Hematopoietic multipotent progenitor cell treated with erythropoietin and hydrocortisone succinate and interleukin-3 and kit ligand, for 15 days (in vitro differentiated cells): Measurements from ENCODE around the gene GPHA2.
A peak's percentile ranks its signal among the peaks of the same experiment; 100 is the strongest.
"Not testable (repeated sequence)": the region's sequence is repeated elsewhere in the genome, so short reads cannot be mapped to it uniquely, and the experiment has no call there.

Experiments
- DNase-seq: peaks from one replicate; pipeline ENCODE4 v3.0.0-alpha.2; 2015; ENCODE audit warnings: low spot score

GPHA2 gene

GRCh38 chr11:64935359-64936081 is at the start of gene GPHA2:
Gene GPHA2 (minus strand): TSS chr11:64935893. CDS start chr11:64935460, 433 bp downstream.
- no peak for DNase-seq

GRCh38 chr11:64983339-64983738 is 47.6 kb upstream of the GPHA2 start:
- DNase-seq = not testable (repeated sequence)

GRCh38 chr11:64976651-64977050 is 41.0 kb upstream of the GPHA2 start:
- no peak for DNase-seq

GRCh38 chr11:64974124-64974523 is 38.4 kb upstream of the GPHA2 start:
- no peak for DNase-seq

- DNase-seq = peak; percentile 63
These were observed 35.9 kb upstream of the GPHA2 start, which contains the start of gene MAJIN for GRCh38 chr11:64971421-64972233. Gene MAJIN (minus strand): TSS chr11:64972108. CDS start chr11:64959405, 12,703 bp downstream.

- no peak for DNase-seq
These were observed 35.0 kb upstream of the GPHA2 start for GRCh38 chr11:64970731-64971151.

- no peak for DNase-seq
These were observed 33.5 kb upstream of the GPHA2 start for GRCh38 chr11:64969209-64969608.

GRCh38 chr11:64967375-64967774 is 31.7 kb upstream of the GPHA2 start:
- no peak for DNase-seq

GRCh38 chr11:64963072-64963631 is 27.5 kb upstream of the GPHA2 start:
- DNase-seq = no peak

- DNase-seq = no peak
These were observed 25.0 kb upstream of the GPHA2 start for GRCh38 chr11:64960719-64961118.

GRCh38 chr11:64959498-64959897 is 23.8 kb upstream of the GPHA2 start:
- no peak for DNase-seq

GRCh38 chr11:64954201-64954600 is 18.5 kb upstream of the GPHA2 start:
- DNase-seq = no peak

- DNase-seq = no peak
These were observed 15.8 kb upstream of the GPHA2 start for GRCh38 chr11:64951529-64951928.

- DNase-seq = no peak
These were observed 11.6 kb upstream of the GPHA2 start for GRCh38 chr11:64947208-64947814.

GRCh38 chr11:64936539-64936938 is 846 bp upstream of the GPHA2 start:
- no peak for DNase-seq

GRCh38 chr11:64934682-64935358 is 873 bp downstream of the GPHA2 start:
- no peak for DNase-seq

GRCh38 chr11:64933935-64934681 is 1.6 kb downstream of the GPHA2 start:
- DNase-seq = no peak

- no peak for DNase-seq
These were observed 2.3 kb downstream of the GPHA2 start for GRCh38 chr11:64933213-64933934.

- no peak for DNase-seq
These were observed 3.4 kb downstream of the GPHA2 start for GRCh38 chr11:64932324-64932723.

GRCh38 chr11:64931290-64931689 is 4.4 kb downstream of the GPHA2 start:
- no peak for DNase-seq
